DND-41 (cell line): Measurements from ENCODE around the gene SIRT2.

Source experiments
- ATAC-seq: fragments of 200-7000 bp; cut with Tn5 transposase; 3 replicates; pipeline ENCODE4 v1.9.1; 2021; ENCODE audit warnings: low read depth; ENCODE audit not compliant: insufficient read depth
- DNase-seq: peaks from one replicate; pipeline ENCODE4 v3.0.0-alpha.2; 2020
- H2AFZ ChIP-seq: 2 replicates; pipeline ENCODE4 v1.6.0; 2012; ENCODE audit warnings: low read depth, low read length
- H3K27ac ChIP-seq: 2 replicates; pipeline ENCODE4 v1.5.1; 2012; ENCODE audit warnings: low read length, inconsistent platforms
- H3K27me3 ChIP-seq: fragments of 200-600 bp; sonication (generic); 2 replicates; pipeline ENCODE4 v1.6.0; 2012; ENCODE audit warnings: low read length, mild to moderate bottlenecking, inconsistent platforms; ENCODE audit not compliant: insufficient read depth, poor library complexity
- H3K36me3 ChIP-seq: 2 replicates; pipeline ENCODE4 v1.5.1; 2012; ENCODE audit warnings: low read length, inconsistent platforms; ENCODE audit not compliant: insufficient read depth
- H3K4me1 ChIP-seq: 2 replicates; pipeline ENCODE4 v1.5.1; 2012; ENCODE audit warnings: mild to moderate bottlenecking, low read length; ENCODE audit not compliant: insufficient read depth
- H3K4me2 ChIP-seq: 2 replicates; pipeline ENCODE4 v1.6.0; 2012; ENCODE audit warnings: mild to moderate bottlenecking, moderate library complexity, low read length, inconsistent platforms; ENCODE audit not compliant: insufficient read depth
- H3K4me3 ChIP-seq, 2 experiments: fragments of 200-600 bp in 1 of 2; shearing (Covaris generic) in 1 of 2; 2 replicates each; pipeline ENCODE4 v1.5.1; 2012 to 2016; ENCODE audit warnings: inconsistent platforms in 2 of 2, low read length in 2 of 2, mild to moderate bottlenecking in 2 of 2, low read depth in 1 of 2, moderate library complexity in 1 of 2
- H3K79me2 ChIP-seq: 2 replicates; pipeline ENCODE4 v1.6.0; 2012; ENCODE audit warnings: low read length, inconsistent platforms; ENCODE audit not compliant: insufficient read depth
- H3K9ac ChIP-seq: 2 replicates; pipeline ENCODE4 v1.6.0; 2012; ENCODE audit warnings: low read depth, mild to moderate bottlenecking, inconsistent platforms, low read length, moderate library complexity
- H3K9me3 ChIP-seq: 2 replicates; pipeline ENCODE4 v1.5.1; 2012; ENCODE audit warnings: low read length, moderate library complexity, mild to moderate bottlenecking, inconsistent platforms; ENCODE audit not compliant: insufficient read depth, severe bottlenecking
- H4K20me1 ChIP-seq: 2 replicates; pipeline ENCODE4 v1.6.0; 2012; ENCODE audit warnings: low read length; ENCODE audit not compliant: insufficient read depth
- CTCF ChIP-seq: IDR thresholded peaks from 2 replicates; pipeline ENCODE4 v1.5.1; 2012; ENCODE audit warnings: borderline replicate concordance, low read length, moderate library complexity, mild to moderate bottlenecking; ENCODE audit not compliant: poor library complexity, severe bottlenecking; ENCODE audit errors: extremely low read depth
- EZH2 ChIP-seq: IDR thresholded peaks from 3 replicates; pipeline ENCODE4 v1.6.1; 2012; ENCODE audit warnings: borderline replicate concordance, low read depth, mild to moderate bottlenecking, moderate library complexity, low read length, inconsistent platforms; ENCODE audit not compliant: severe bottlenecking

The SIRT2 gene

DNA sequence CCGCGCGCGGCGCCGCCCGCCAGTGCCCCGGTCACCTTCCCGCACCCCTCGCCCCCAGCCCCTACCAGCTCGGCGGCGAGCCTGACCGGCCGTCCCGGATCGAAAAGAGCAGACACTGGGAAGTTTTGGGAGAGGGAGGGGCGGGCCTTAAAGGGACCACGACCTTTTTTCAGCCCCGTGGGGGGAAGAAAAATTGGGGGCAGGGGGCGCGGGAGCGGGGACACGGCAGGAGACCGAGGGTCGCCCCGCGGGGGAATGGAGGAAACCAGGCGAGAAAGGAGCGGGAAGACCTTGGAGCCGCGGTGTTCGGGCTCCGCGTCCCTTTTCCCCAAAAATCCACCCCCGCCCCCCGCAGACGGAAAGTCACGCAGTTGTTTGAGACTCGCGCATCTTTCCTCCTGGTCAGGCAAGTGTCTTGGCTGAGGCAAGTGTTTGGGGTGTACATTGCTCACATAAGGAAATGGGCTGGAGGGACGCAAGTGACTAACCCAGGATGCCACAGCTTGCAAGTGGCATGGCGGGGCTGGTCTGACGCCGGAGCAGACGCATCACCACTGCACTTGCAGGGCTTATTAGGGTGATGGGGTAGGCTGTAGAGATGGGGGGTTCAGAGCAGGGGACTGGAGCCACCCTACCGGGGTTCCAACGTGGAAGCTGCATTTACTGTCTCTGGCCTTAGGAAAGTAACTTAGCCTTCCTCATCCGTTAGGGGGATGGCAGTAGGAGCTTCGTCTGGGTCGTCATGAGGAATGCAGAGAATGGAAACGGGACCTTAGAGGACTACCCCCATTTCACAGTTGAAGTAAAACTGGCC, 47.0 kb downstream of the SIRT2 start:
- H3K4me1 ChIP-seq = peaks cover 36% of the 10 kb centered on the region
- H3K4me3 ChIP-seq = peak overlapping the region; percentile 71 to 78
- DNase-seq (peak; percentile 51), ATAC-seq (no peak)
- TF ChIP-seq EZH2 = no peak
- no peak for TF ChIP-seq CTCF
- H4K20me1 ChIP-seq = peaks cover 17% of the 10 kb centered on the region
- H3K4me2 ChIP-seq = peak overlapping the region; percentile 92
- peak overlapping the region; percentile 82 for H3K9ac ChIP-seq
- peak overlapping the region; percentile 80 for H2AFZ ChIP-seq
- H3K9me3 ChIP-seq = no peaks in the 10 kb centered on the region
- H3K36me3 ChIP-seq = peaks cover 17% of the 10 kb centered on the region
- peak overlapping the region; percentile 93 for H3K27ac ChIP-seq
- peaks cover 28% of the 10 kb centered on the region for H3K79me2 ChIP-seq
- no peaks in the 10 kb centered on the region for H3K27me3 ChIP-seq

- Histone ChIP-seq H4K20me1 (peaks cover 24% of the 10 kb centered on the region), H3K9ac (peak overlapping the region; percentile 82), H3K27me3 (no peaks in the 10 kb centered on the region), H3K27ac (peak overlapping the region; percentile 93), H3K4me3 (peak overlapping the region; percentile 71 to 78), H3K9me3 (no peaks in the 10 kb centered on the region), H3K4me1 (peaks cover 43% of the 10 kb centered on the region), H3K36me3 (peaks cover 24% of the 10 kb centered on the region), H3K4me2 (peak overlapping the region; percentile 92), H3K79me2 (peaks cover 35% of the 10 kb centered on the region), H2AFZ (peak overlapping the region; percentile 80)
- no peak for ATAC-seq
- TF ChIP-seq EZH2 (no peak), CTCF (no peak)
- DNase-seq = peak; percentile 90
Measured at GRCh38 chr19:38851622-38852230, 47.7 kb downstream of the SIRT2 start.

DNA sequence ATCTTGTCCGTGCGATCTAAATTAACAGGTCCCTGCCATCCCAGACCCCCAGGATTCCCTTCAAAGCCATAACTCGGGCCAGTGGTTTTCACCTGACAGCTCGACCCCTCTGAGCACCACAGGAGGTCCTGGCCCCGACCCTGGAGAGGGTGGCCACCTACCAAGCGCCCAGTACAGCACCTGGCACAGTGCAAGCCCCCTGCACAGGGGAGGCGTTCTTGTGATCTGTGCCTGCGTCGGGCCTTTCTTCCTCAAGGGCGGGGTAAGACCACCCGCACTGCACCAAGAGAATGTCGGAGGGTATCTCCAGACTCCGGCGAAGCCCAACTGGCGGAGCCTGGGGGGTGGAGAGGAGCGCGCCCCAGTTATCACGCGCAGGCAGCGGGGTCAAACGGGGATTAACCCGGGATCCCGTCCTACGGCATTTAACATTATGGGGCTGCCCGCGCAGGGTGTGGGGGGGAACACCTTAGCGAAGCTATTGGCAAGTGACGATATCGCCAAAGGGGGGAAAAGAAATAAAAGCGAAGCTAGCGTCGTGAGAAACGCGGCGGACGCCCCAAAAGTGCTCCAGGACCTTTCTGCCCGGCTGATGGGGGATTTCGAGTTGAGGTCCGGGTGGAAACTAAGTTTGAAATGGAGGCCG, 48.3 kb downstream of the SIRT2 start:
- TF ChIP-seq CTCF (no peak), EZH2 (no peak)
- H3K9ac ChIP-seq = peak overlapping the region; percentile 82
- peaks cover 41% of the 10 kb centered on the region for H3K79me2 ChIP-seq
- H2AFZ ChIP-seq = peak overlapping the region; percentile 72
- DNase-seq (peak; percentile 65), ATAC-seq (no peak)
- peaks cover 29% of the 10 kb centered on the region for H4K20me1 ChIP-seq
- H3K27me3 ChIP-seq = no peaks in the 10 kb centered on the region
- H3K4me1 ChIP-seq = peaks cover 48% of the 10 kb centered on the region
- H3K4me2 ChIP-seq = peak overlapping the region; percentile 92
- H3K9me3 ChIP-seq = no peaks in the 10 kb centered on the region
- peak overlapping the region; percentile 93 for H3K27ac ChIP-seq
- H3K4me3 ChIP-seq = peak overlapping the region; percentile 40 to 78
- H3K36me3 ChIP-seq = peaks cover 30% of the 10 kb centered on the region
